ENCODE results near the gene B3GNT8.

- TF ChIP-seq CTCF (IDR thresholded peaks at IDR 0.05): no peak
- no peak for TF ChIP-seq POLR2A (IDR thresholded peaks at IDR 0.05)
- no peak for TF ChIP-seq EP300 (IDR thresholded peaks at IDR 0.05)
These were observed 6.0 kb upstream of the B3GNT8 start for GRCh38 chr19:41433171-41433570.
